Mucosa of descending colon (tissue), 3 donors: ENCODE data around the gene KTI12. TPM values are rescaled to one million over a fixed set of nuclear protein-coding genes. Genes with fewer than 3 reads are reported as not detected.

ENCODE experiments used
- ATAC-seq: fragments of 200-7000 bp; cut with Tn5 transposase; one replicate; pipeline ENCODE4 v1.9.1; 2020; ENCODE audit warnings: mild to moderate bottlenecking, moderate library complexity
- DNase-seq, 3 donors: peaks; one replicate each; pipeline ENCODE4 v3.0.0-alpha.2; 2020
- H3K36me3 ChIP-seq: fragments of 200-600 bp; one replicate; pipeline ENCODE4 v1.8.0; 2021; ENCODE audit warnings: low read depth, mild to moderate bottlenecking
- H3K4me1 ChIP-seq: fragments of 200-600 bp; one replicate; pipeline ENCODE4 v1.8.0; 2021; ENCODE audit warnings: low read depth, mild to moderate bottlenecking
- H3K4me3 ChIP-seq: fragments of 200-600 bp; one replicate; pipeline ENCODE4 v1.8.0; 2021; ENCODE audit warnings: mild to moderate bottlenecking
- H3K9me3 ChIP-seq: fragments of 200-600 bp; one replicate; pipeline ENCODE4 v1.8.0; 2021; ENCODE audit warnings: mild to moderate bottlenecking
- CTCF ChIP-seq: fragments of 200-600 bp; IDR thresholded peaks from one replicate; pipeline ENCODE4 v1.8.0; 2022; ENCODE audit warnings: antibody characterized with exemption, mild to moderate bottlenecking
- intact Hi-C, 2 donors: fragments of 100-400 bp; cut with DNase I in 1 of 2; cut with micrococcal nuclease in 1 of 2; formaldehyde crosslinking; loops; one replicate each; pipeline versions ENCODE4 v1.11.0 to v1.11.1; 2022; cut with DNase I, micrococcal nuclease
- total RNA-seq, 3 donors: library from RNA; stranded (reverse); fragmentation: NEBNext Ultra II Directional in 2 of 3; extraction: Animal tissue kit (Norgen Biotek cat#: 25700) in 2 of 3; gene quantifications; one replicate each; pipeline versions ENCODE4 v1.2.1 to v1.2.4, GENCODE V29; 2021 to 2023
- donor health status: DM: no; HTN: no; CAD: no; lungs with moderate emphysema.
- donor health status: DM: no; HTN: no; CAD: no.
- donor health status: DM: no; HTN: yes; CAD: no.

KTI12 gene
- total RNA-seq, 3 donors from 2014 or later = 4.3 to 6.7 (median 5.4) TPM

GRCh38 chr1:52056937-52057231 is 23.3 kb upstream of the KTI12 start:
- ATAC-seq (no peak), DNase-seq (no peak)
- intact Hi-C loops = no loop called here
- TF ChIP-seq CTCF = no peak
- Histone ChIP-seq H3K9me3 (no peaks in the 10 kb centered on the region), H3K36me3 (no peaks in the 10 kb centered on the region), H3K4me3 (peak overlapping the region; percentile 82), H3K4me1 (peaks cover 25% of the 10 kb centered on the region)

GRCh38 chr1:52056163-52056936 is 22.7 kb upstream of the KTI12 start, which contains the start of gene BTF3L4:
Gene BTF3L4, plus strand, starts transcription at chr1:52056295. Its CDS starts 3,553 bp downstream, at chr1:52059848.
- TF ChIP-seq CTCF = no peak
- Histone ChIP-seq H3K4me3 (peak within 1 kb of the TSS; percentile 82), H3K9me3 (no peaks in the 10 kb centered on the region), H3K4me1 (peaks cover 25% of the 10 kb centered on the region), H3K36me3 (no peaks in the 10 kb centered on the region)
- intact Hi-C loops = no loop called here
- ATAC-seq (peak; percentile 95), DNase-seq (peak; percentile 96 to 98 (median 96))

GRCh38 chr1:52055866-52056162 is 22.2 kb upstream of the KTI12 start:
- intact Hi-C loops = no loop called here
- DNase-seq (no peak), ATAC-seq (no peak)
- H3K36me3 ChIP-seq = no peaks in the 10 kb centered on the region
- H3K4me1 ChIP-seq = peaks cover 25% of the 10 kb centered on the region
- H3K9me3 ChIP-seq = no peaks in the 10 kb centered on the region
- peak overlapping the region; percentile 82 for H3K4me3 ChIP-seq
- no peak for TF ChIP-seq CTCF

GRCh38 chr1:52055066-52055865 is 21.7 kb upstream of the KTI12 start, which contains the start of gene TXNDC12:
Gene TXNDC12, minus strand, starts transcription at chr1:52055191. Its CDS starts 95 bp downstream, at chr1:52055096.
- peak; percentile 85 for ATAC-seq
- intact Hi-C loops = no loop called here
- H3K4me1 ChIP-seq = peaks cover 25% of the 10 kb centered on the region
- H3K4me3 ChIP-seq = peak within 1 kb of the TSS; percentile 82
- DNase-seq = peak; percentile 88 to 92 (median 91)
- H3K36me3 ChIP-seq = no peaks in the 10 kb centered on the region
- no peaks in the 10 kb centered on the region for H3K9me3 ChIP-seq
- TF ChIP-seq CTCF = no peak

GRCh38 chr1:52054496-52055065 is 21.0 kb upstream of the KTI12 start:
- ATAC-seq (no peak), DNase-seq (no peak)
- Histone ChIP-seq H3K36me3 (no peaks in the 10 kb centered on the region), H3K4me1 (peaks cover 25% of the 10 kb centered on the region), H3K9me3 (no peaks in the 10 kb centered on the region), H3K4me3 (peak overlapping the region; percentile 82)
- intact Hi-C loops = no loop called here
- TF ChIP-seq CTCF = no peak
